Natural killer cell (primary cell): ENCODE measurements around the gene AP4S1. TPM values are rescaled to one million over a fixed set of nuclear protein-coding genes. Genes with fewer than 3 reads are reported as not detected.
"Not testable (repeated sequence)": the region's sequence is repeated elsewhere in the genome, so short reads cannot be mapped to it uniquely, and the experiment has no call there.

ENCODE experiments used
- ATAC-seq, 3 donors: fragments of 150-1000 bp in 2 of 3; fragments of 200-7000 bp in 1 of 3; cut with Tn5 transposase; 1 replicate in 1 of 3; 2 replicates in 2 of 3; pipeline ENCODE4 v1.10.0; 2021; ENCODE audit warnings: mild to moderate bottlenecking in 2 of 3, moderate library complexity in 2 of 3
- DNase-seq, 2 donors: peaks; one replicate each; pipeline versions ENCODE4 v3.0.0 to v3.0.0-alpha.2; 2013 to 2021; ENCODE audit warnings: mixed read lengths in 1 of 2
- H3K27ac ChIP-seq: one replicate; pipeline ENCODE4 v1.5.1; 2013; ENCODE audit warnings: mild to moderate bottlenecking, low read length
- H3K27me3 ChIP-seq: one replicate; pipeline ENCODE4 v1.6.1; 2013; ENCODE audit warnings: low read length; ENCODE audit not compliant: control insufficient read depth, insufficient read depth
- H3K36me3 ChIP-seq: one replicate; pipeline ENCODE4 v1.6.1; 2013; ENCODE audit warnings: low read length; ENCODE audit not compliant: control insufficient read depth, insufficient read depth
- H3K4me1 ChIP-seq: one replicate; pipeline ENCODE4 v1.6.1; 2013; ENCODE audit warnings: low read length; ENCODE audit not compliant: control insufficient read depth, insufficient read depth
- H3K4me3 ChIP-seq: one replicate; pipeline ENCODE4 v1.5.1; 2013; ENCODE audit warnings: low read length
- H3K9me3 ChIP-seq: one replicate; pipeline ENCODE4 v1.6.1; 2013; ENCODE audit warnings: low read length; ENCODE audit not compliant: control insufficient read depth, insufficient read depth
- H3K27ac Mint-ChIP-seq, 2 donors: one replicate each; pipeline ENCODE4 v1.8.0; 2022; ENCODE audit warnings: mild to moderate bottlenecking in 2 of 2, mixed read lengths in 2 of 2, moderate library complexity in 1 of 2
- H3K27me3 Mint-ChIP-seq, 2 donors: one replicate each; pipeline ENCODE4 v1.8.0; 2022; ENCODE audit warnings: low read depth in 2 of 2, mixed read lengths in 2 of 2
- H3K36me3 Mint-ChIP-seq: one replicate; pipeline ENCODE4 v1.8.0; 2022; ENCODE audit warnings: mixed read lengths
- H3K4me1 Mint-ChIP-seq, 2 donors: one replicate each; pipeline ENCODE4 v1.8.0; 2022; ENCODE audit warnings: mixed read lengths in 2 of 2
- H3K4me3 Mint-ChIP-seq: one replicate; pipeline ENCODE4 v1.8.0; 2022; ENCODE audit warnings: mild to moderate bottlenecking, moderate library complexity, mixed read lengths
- H3K9me3 Mint-ChIP-seq, 2 donors: one replicate each; pipeline ENCODE4 v1.8.0; 2022; ENCODE audit warnings: mixed read lengths in 2 of 2
- CTCF ChIP-seq: fragments of 200-600 bp; IDR thresholded peaks from one replicate; pipeline ENCODE4 v1.8.0; 2022; ENCODE audit warnings: antibody characterized with exemption
- WGBS: methylation state at CpG from one replicate; pipeline ENCODE4 v1.1.7; 2013; ENCODE audit warnings: missing lambda C conversion rate; ENCODE audit not compliant: insufficient coverage; 5-methylcytosine and 5-hydroxymethylcytosine counted together
- intact Hi-C: fragments of 100-400 bp; cut with micrococcal nuclease; formaldehyde crosslinking; loops from one replicate; pipeline ENCODE4 v1.14.2; 2022
- total RNA-seq, 4 donors: library from RNA; stranded (reverse); fragments of 120-200 nt in 1 of 4; gene quantifications; one replicate each; pipeline versions ENCODE4 v1.2.3 to v1.2.4, GENCODE V29; 2013 to 2022

Gene AP4S1
- total RNA-seq, 3 donors from 2014 or later (not counting 1 experiment from before 2014, with no cell fraction given) = 10.6 to 12.7 (median 12.4) TPM

- no peaks in the 10 kb centered on the region for H3K4me1 Mint-ChIP-seq
- Histone ChIP-seq H3K27me3 (no peaks in the 10 kb centered on the region), H3K9me3 (no peaks in the 10 kb centered on the region), H3K4me1 (no peaks in the 10 kb centered on the region), H3K27ac (no peak overlapping the region), H3K36me3 (peaks cover 3% of the 10 kb centered on the region), H3K4me3 (no peak overlapping the region)
- ATAC-seq (no peak), DNase-seq (no peak)
- no peaks in the 10 kb centered on the region for H3K9me3 Mint-ChIP-seq
- TF ChIP-seq CTCF = no peak
- H3K27ac Mint-ChIP-seq = no peak overlapping the region
- WGBS = 96% methylated on average over 2 of the region's 2 CpGs
- H3K4me3 Mint-ChIP-seq = no peak overlapping the region
- intact Hi-C loops = no loop called here
- H3K36me3 Mint-ChIP-seq = no peaks in the 10 kb centered on the region
- H3K27me3 Mint-ChIP-seq = no peaks in the 10 kb centered on the region
Observed at GRCh38 chr14:31092160-31092708, 66.8 kb downstream of the AP4S1 start.

GRCh38 chr14:31093884-31094839, 68.7 kb downstream of the AP4S1 start:
- H3K27ac Mint-ChIP-seq, ATAC-seq, H3K4me1 ChIP-seq, H3K4me1 Mint-ChIP-seq, H3K27ac ChIP-seq, intact Hi-C loops, H3K9me3 ChIP-seq, H3K27me3 ChIP-seq, H3K36me3 Mint-ChIP-seq, H3K9me3 Mint-ChIP-seq, H3K27me3 Mint-ChIP-seq, H3K4me3 Mint-ChIP-seq, H3K4me3 ChIP-seq, DNase-seq: not testable (repeated sequence)
- peaks cover 14% of the 10 kb centered on the region for H3K36me3 ChIP-seq
- WGBS = 95% methylated on average over 10 of the region's 10 CpGs

- H3K4me3 Mint-ChIP-seq, H3K4me1 Mint-ChIP-seq, H3K4me1 ChIP-seq, H3K9me3 ChIP-seq, H3K27ac Mint-ChIP-seq, H3K4me3 ChIP-seq, DNase-seq, ATAC-seq, H3K27me3 Mint-ChIP-seq, H3K27me3 ChIP-seq, H3K9me3 Mint-ChIP-seq, intact Hi-C loops, H3K27ac ChIP-seq: not testable (repeated sequence)
- WGBS = 97% methylated on average over 7 of the region's 8 CpGs
- peaks cover 28% of the 10 kb centered on the region for H3K36me3 ChIP-seq
- peaks cover 15% of the 10 kb centered on the region for H3K36me3 Mint-ChIP-seq
Observed at GRCh38 chr14:31095817-31096216, 70.4 kb downstream of the AP4S1 start.

GRCh38 chr14:31096255-31096654, 70.8 kb downstream of the AP4S1 start:
- WGBS = 99% methylated on average over 6 of the region's 6 CpGs
- Mint-ChIP-seq H3K4me1 (peaks cover 0 to 6% of the 10 kb centered on the region in 2 donors), H3K4me3 (no peak overlapping the region), H3K9me3 (no peaks in the 10 kb centered on the region), H3K36me3 (peaks cover 18% of the 10 kb centered on the region), H3K27me3 (no peaks in the 10 kb centered on the region), H3K27ac (no peak overlapping the region)
- no peaks in the 10 kb centered on the region for H3K27me3 ChIP-seq
- no peak overlapping the region for H3K27ac ChIP-seq
- ATAC-seq = no peak
- intact Hi-C loops = no loop called here
- TF ChIP-seq CTCF = no peak
- H3K9me3 ChIP-seq = no peaks in the 10 kb centered on the region
- no peaks in the 10 kb centered on the region for H3K4me1 ChIP-seq
- peaks cover 32% of the 10 kb centered on the region for H3K36me3 ChIP-seq
- no peak for DNase-seq
- H3K4me3 ChIP-seq = no peak overlapping the region
